A549 (cell line): ENCODE measurements around the gene ZNF438. TPM values are rescaled to one million over a fixed set of nuclear protein-coding genes. Genes with fewer than 3 reads are reported as not detected.

Experiments
- ATAC-seq, 2 experiments: fragments of 200-7000 bp in 1 of 2; fragments of >200 bp in 1 of 2; cut with Nextera tagmentation in 1 of 2; cut with Tn5 transposase in 1 of 2; 3 replicates each; pipeline versions ENCODE4 v1.8.0 to v1.9.1; 2018 to 2020; ENCODE audit warnings: mild to moderate bottlenecking in 1 of 2, moderate library complexity in 1 of 2
- CTCF ChIA-PET: fragments of 300-600 bp; sonication (Branson Sonifier 250); formaldehyde crosslinking; extraction: SDS; loops from one replicate; lab custom pipeline; 2021; ENCODE audit warnings: antibody characterized with exemption, inconsistent platforms; lab: Yijun Ruan, JAX
- POLR2A ChIA-PET: fragments of 350-600 bp; formaldehyde crosslinking; extraction: SDS; loops from one replicate; lab custom pipeline; 2021; ENCODE audit warnings: antibody characterized with exemption, inconsistent platforms; lab: Yijun Ruan, JAX
- DNase-seq, 2 experiments: peaks; one replicate each; pipeline versions ENCODE4 v3.0.0 to v3.0.0-alpha.2; 2011 to 2016; ENCODE audit warnings: low read depth in 1 of 2, low spot score in 1 of 2
- FAIRE-seq: peaks from 2 replicates; lab custom pipeline; 2011; peaks lifted over from hg19 to GRCh38; lab: Jason Lieb, UNC
- H3K27ac ChIP-seq, 2 experiments: fragments of >200 bp; sonication (Bioruptor Twin); formaldehyde crosslinking; 3 replicates each; pipeline ENCODE4 v1.5.1; 2016 to 2017
- H3K4me1 ChIP-seq: fragments of >200 bp; sonication (Bioruptor Twin); formaldehyde crosslinking; 3 replicates; pipeline ENCODE4 v1.6.1; 2016
- H3K4me2 ChIP-seq: fragments of >200 bp; sonication (Bioruptor Twin); formaldehyde crosslinking; 3 replicates; pipeline ENCODE4 v1.6.1; 2016
- H3K4me3 ChIP-seq: fragments of >200 bp; sonication (Bioruptor Twin); formaldehyde crosslinking; 3 replicates; pipeline ENCODE4 v1.5.1; 2016
- H3K9me3 ChIP-seq: fragments of >200 bp; sonication (Bioruptor Twin); formaldehyde crosslinking; 3 replicates; pipeline ENCODE4 v1.6.1; 2016
- ATOH8 ChIP-seq: fragments of 250-450 bp; sonication (Bioruptor Pico); IDR thresholded peaks from 2 replicates; pipeline ENCODE4 v1.5.0; 2020; ENCODE audit warnings: low read depth, mild to moderate bottlenecking, moderate library complexity
- CBX8 ChIP-seq: fragments of 200-600 bp; sonication (generic); IDR thresholded peaks from 2 replicates; pipeline ENCODE4 v1.6.1; 2016
- CHD2 ChIP-seq: fragments of 150-350 bp; IDR thresholded peaks from 2 replicates; pipeline ENCODE4 v1.6.1; 2014; ENCODE audit warnings: low read length; ENCODE audit not compliant: partially characterized antibody
- CHD4 ChIP-seq: fragments of 200-600 bp; sonication (generic); IDR thresholded peaks from 2 replicates; pipeline ENCODE4 v1.6.1; 2016; ENCODE audit warnings: antibody characterized with exemption, mild to moderate bottlenecking, borderline replicate concordance
- E2F6 ChIP-seq: IDR thresholded peaks from 2 replicates; pipeline ENCODE4 v1.6.1; 2012; ENCODE audit warnings: low read depth, borderline replicate concordance
- HEYL ChIP-seq: fragments of 250-450 bp; sonication (Bioruptor Pico); IDR thresholded peaks from 2 replicates; pipeline ENCODE4 v1.8.0; 2021; ENCODE audit warnings: mild to moderate bottlenecking, moderate library complexity
- HOXB13 ChIP-seq: fragments of 250-450 bp; sonication (Bioruptor Pico); IDR thresholded peaks from 2 replicates; pipeline ENCODE4 v1.5.0; 2020; ENCODE audit warnings: low read depth, mild to moderate bottlenecking, moderate library complexity
- JUN ChIP-seq, 2 experiments: fragments of >200 bp; sonication (Bioruptor Twin); formaldehyde crosslinking; IDR thresholded peaks; 2 replicates in 1 of 2; 3 replicates in 1 of 2; pipeline ENCODE4 v1.6.1; 2016 to 2017
- KDM5A ChIP-seq: fragments of 200-600 bp; sonication (generic); IDR thresholded peaks from 2 replicates; pipeline ENCODE4 v1.6.1; 2016; ENCODE audit warnings: antibody characterized with exemption, mild to moderate bottlenecking
- MAZ ChIP-seq: fragments of 150-350 bp; IDR thresholded peaks from 2 replicates; pipeline ENCODE4 v1.6.1; 2014; ENCODE audit warnings: antibody characterized with exemption, low read depth, low read length, borderline replicate concordance
- NR3C1 ChIP-seq: fragments of >200 bp; sonication (Bioruptor Twin); formaldehyde crosslinking; IDR thresholded peaks from 3 replicates; pipeline ENCODE4 v1.6.1; 2017
- RARB ChIP-seq: fragments of 250-450 bp; sonication (Bioruptor Pico); IDR thresholded peaks from 2 replicates; pipeline ENCODE4 v1.8.0; 2021; ENCODE audit warnings: mild to moderate bottlenecking, moderate library complexity
- RFX5 ChIP-seq: fragments of 450-650 bp; IDR thresholded peaks from 2 replicates; pipeline ENCODE4 v1.7.1; 2014; ENCODE audit warnings: antibody characterized with exemption, mild to moderate bottlenecking, moderate library complexity
- RNF2 ChIP-seq: fragments of 200-600 bp; sonication (generic); IDR thresholded peaks from 2 replicates; pipeline ENCODE4 v1.6.1; 2016; ENCODE audit warnings: low read depth, mild to moderate bottlenecking, antibody characterized with exemption, moderate library complexity, borderline replicate concordance
- TP53 ChIP-seq: fragments of 250-450 bp; sonication (Bioruptor Pico); IDR thresholded peaks from 2 replicates; pipeline ENCODE4 v1.5.0; 2021; ENCODE audit warnings: mild to moderate bottlenecking, moderate library complexity
- WGBS: methylation state at CpG from one replicate; pipeline ENCODE4 v1.1.6; 2017; ENCODE audit errors: missing lambda C conversion rate; 5-methylcytosine and 5-hydroxymethylcytosine counted together
- polyA plus RNA-seq, 4 experiments: library from polyadenylated mRNA; depleted of rRNA in 3 of 4; stranded (reverse); fragments of >200 nt; fragmentation: RNase III in 1 of 4; extraction: RNeasy Plus Mini Kit Qiagen cat#74134 plus additional on column Dnase treatment in 1 of 4; gene quantifications; 2 replicates in 3 of 4; 3 replicates in 1 of 4; pipeline ENCODE4 v1.2.3, GENCODE V29; 2011 to 2017
- TF ChIP-seq, protein P1 (sequence below): IDR thresholded peaks from 2 replicates; pipeline ENCODE4 v1.6.1; 2012

The ZNF438 gene
- polyA plus RNA-seq, 2 of the 4 experiments (the other 2 are of a cell fraction) = 2.2 to 4.5 TPM

DNA sequence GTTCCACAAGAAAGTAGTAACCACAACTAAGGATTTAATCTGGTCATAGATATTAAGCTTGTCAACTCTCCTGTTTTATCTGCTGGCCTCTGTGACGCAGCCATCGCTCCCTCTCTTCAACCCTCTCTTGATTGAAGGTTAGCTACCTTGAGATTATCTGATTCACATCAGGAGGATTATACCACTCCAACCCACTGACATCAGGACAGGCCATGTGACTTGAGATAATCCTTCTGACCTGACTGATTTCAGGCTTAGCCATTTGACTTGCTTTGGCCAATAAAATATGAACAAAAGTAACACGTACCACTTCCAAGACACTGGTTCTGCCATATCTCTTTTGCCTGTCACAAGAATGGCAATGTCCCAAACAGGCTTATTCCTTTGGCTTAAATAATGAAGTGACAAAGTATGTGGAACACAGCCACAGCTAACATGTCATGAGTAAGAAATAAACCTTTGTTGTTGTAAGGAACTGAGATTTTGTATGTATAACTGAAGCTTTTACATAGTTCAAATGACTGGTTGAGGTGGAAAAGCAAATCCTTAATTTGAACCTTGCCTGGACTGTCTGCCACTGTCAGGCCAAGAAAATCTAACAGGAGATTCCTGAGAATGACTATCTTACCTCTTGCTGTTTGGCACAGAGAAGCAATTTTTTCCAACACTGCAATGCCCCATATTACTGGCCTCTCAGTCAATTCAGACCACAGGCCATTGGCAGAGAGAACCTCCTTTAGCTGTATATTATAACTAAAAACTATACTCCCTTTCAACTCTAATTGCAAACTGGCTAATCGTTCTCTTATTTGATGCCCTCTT lies 13.9 kb downstream of the ZNF438 start:
- POLR2A ChIA-PET = no interaction called here
- TF ChIP-seq MAZ (no peak), E2F6 (no peak), CHD2 (no peak), RFX5 (no peak), RNF2 (no peak), CHD4 (no peak), HEYL (CRISPR knock-in tag) (no peak), CBX8 (no peak), KDM5A (no peak), ATOH8 (CRISPR knock-in tag) (no peak)
- Histone ChIP-seq H3K4me3 (no peak overlapping the region), H3K4me1 (no peaks in the 10 kb centered on the region), H3K4me2 (no peak overlapping the region), H3K9me3 (no peaks in the 10 kb centered on the region), H3K27ac (no peak overlapping the region)
- CTCF ChIA-PET = interaction anchor here (0.7 kb wide), 2 partner anchors 10 to 13 kb away, joined by 3 to 4 read pairs; partner anchors contain the start of gene ZNF438
- 89% methylated on average over 4 of the region's 4 CpGs for WGBS
- no peak for FAIRE-seq
- DNase-seq = no peak
- ATAC-seq = no peak

GRCh38 chr10:31014161-31014875 lies 17.3 kb downstream of the ZNF438 start:
- TF ChIP-seq RARB (no peak), JUN (IDR thresholded peaks at IDR 0.05) (no peak), MAZ (no peak), ATOH8 (CRISPR knock-in tag) (no peak), TP53 (CRISPR knock-in tag) (no peak), HOXB13 (CRISPR knock-in tag) (no peak), CBX8 (no peak), HEYL (CRISPR knock-in tag) (no peak), NR3C1 (no peak)
- TF ChIP-seq, protein P1, sequence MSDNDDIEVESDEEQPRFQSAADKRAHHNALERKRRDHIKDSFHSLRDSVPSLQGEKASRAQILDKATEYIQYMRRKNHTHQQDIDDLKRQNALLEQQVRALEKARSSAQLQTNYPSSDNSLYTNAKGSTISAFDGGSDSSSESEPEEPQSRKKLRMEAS = no peak
- TF ChIP-seq, all 56 proteins: peak for 0
- Histone ChIP-seq H3K27ac (no peak overlapping the region), H3K9me3 (no peaks in the 10 kb centered on the region), H3K4me2 (no peak overlapping the region), H3K4me3 (no peak overlapping the region), H3K4me1 (peaks cover 9% of the 10 kb centered on the region; the same call in 1 of the 3 replicates)
- ChIA-PET CTCF (interaction anchor here (1.2 kb wide), 1 partner anchor 263 kb away, joined by 3 read pairs; no protein-coding TSS in a partner anchor), POLR2A (no interaction called here)
- WGBS = 94% methylated on average over 7 of the region's 7 CpGs
- FAIRE-seq (no peak), DNase-seq (no peak), ATAC-seq (no peak)

DNA sequence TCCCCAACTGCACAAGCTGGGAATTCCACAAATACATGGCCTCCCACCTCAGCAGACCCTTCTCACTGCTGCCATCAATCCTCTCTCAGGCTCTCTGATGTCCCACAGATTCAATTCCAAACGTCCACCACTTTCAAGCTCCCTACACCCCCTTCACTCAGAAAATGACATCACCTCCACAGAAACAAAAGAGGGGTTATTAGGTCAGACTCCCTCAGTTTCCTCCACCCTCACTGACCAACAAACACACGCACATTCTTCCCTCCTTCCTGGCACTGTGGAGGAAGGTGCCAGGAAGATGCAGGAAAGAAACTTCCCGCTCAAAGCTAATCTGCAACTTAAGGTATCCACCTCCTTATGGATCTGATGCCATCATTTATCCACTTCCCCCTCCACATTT lies 18.3 kb downstream of the ZNF438 start:
- ChIA-PET CTCF (no interaction called here), POLR2A (no interaction called here)
- no peak overlapping the region for H3K4me3 ChIP-seq
- TF ChIP-seq KDM5A = no peak
- no peaks in the 10 kb centered on the region for H3K9me3 ChIP-seq
- no peak for FAIRE-seq
- H3K4me1 ChIP-seq = peaks cover 10% of the 10 kb centered on the region; the same call in 2 of the 3 replicates
- ATAC-seq = no peak
- no peak overlapping the region for H3K27ac ChIP-seq
- DNase-seq = no peak
- 77% methylated on average over 3 of the region's 3 CpGs for WGBS
- H3K4me2 ChIP-seq = no peak overlapping the region
